ENCODE data around the gene PAPSS1. TPM values are rescaled to one million over a fixed set of nuclear protein-coding genes. Genes with fewer than 3 reads are reported as not detected.

Gene PAPSS1
- polyA plus RNA-seq, 1 donor (not counting 4 experiments of a cell fraction or from before 2014, with no cell fraction given): 95.2 TPM

GRCh38 chr4:107721436-107722100, 1.5 kb upstream of the PAPSS1 start:
- no peak overlapping the region for H2AFZ ChIP-seq (ENCODE audit: control insufficient read depth, low read length)
- FAIRE-seq (no peak), DNase-seq (ENCODE audit: low read depth, low spot score) (no peak)
- H4K20me1 ChIP-seq (ENCODE audit: control insufficient read depth, extremely low read depth, insufficient read depth, low read length): no peaks in the 10 kb centered on the region
- peaks cover 11% of the 10 kb centered on the region for H3K4me1 ChIP-seq (ENCODE audit: control insufficient read depth, extremely low read depth, insufficient read depth, low read length)
- no peaks in the 10 kb centered on the region for H3K9me3 ChIP-seq (ENCODE audit: control insufficient read depth, low read depth, low read length)
- no peaks in the 10 kb centered on the region for H3K27me3 ChIP-seq (ENCODE audit: control insufficient read depth, extremely low read depth, insufficient read depth, low read length)
- no peak overlapping the region for H3K4me2 ChIP-seq (ENCODE audit: control insufficient read depth, extremely low read depth, insufficient read depth, low read depth, low read length)
- H3K27ac ChIP-seq (ENCODE audit: control insufficient read depth, insufficient read depth, low read length): no peak overlapping the region
- TF ChIP-seq CTCF (optimal IDR thresholded peaks at IDR 0.05 in 1 of 3, IDR thresholded peaks at IDR 0.05 in 1 of 3, conservative IDR thresholded peaks at IDR 0.05 in 1 of 3; ENCODE audit: extremely low read depth in 1 of 3, insufficient read depth in 2 of 3, low read length in 3 of 3): no peak
- TF ChIP-seq EZH2 (IDR thresholded peaks at IDR 0.05; ENCODE audit: low read length): no peak
- H3K79me2 ChIP-seq (ENCODE audit: control insufficient read depth, insufficient read depth, low read length): peaks cover 28% of the 10 kb centered on the region
- peaks cover 2% of the 10 kb centered on the region for H3K9me1 ChIP-seq (ENCODE audit: control insufficient read depth, extremely low read depth, insufficient read depth, low read length)
- no peak overlapping the region for H3K9ac ChIP-seq (ENCODE audit: control insufficient read depth, extremely low read depth, insufficient read depth, low read length)
- no peak overlapping the region for H3K4me3 ChIP-seq (ENCODE audit: control insufficient read depth in 2 of 3, extremely low read depth in 1 of 3, insufficient read depth in 2 of 3, low read depth in 1 of 3, low read length in 3 of 3)
- dilution Hi-C loops (cut with MboI; ENCODE audit: extremely low pct_ligation_motif_present, low sequenced_read_pairs): no loop called here
- H3K36me3 ChIP-seq (ENCODE audit: control insufficient read depth in 2 of 2, extremely low read depth in 1 of 2, insufficient read depth in 2 of 2, low read length in 2 of 2): no peaks in the 10 kb centered on the region

GRCh38 chr4:107719207-107719921, 670 bp downstream of the PAPSS1 start:
- peaks cover 47% of the 10 kb centered on the region for H3K79me2 ChIP-seq (ENCODE audit: control insufficient read depth, insufficient read depth, low read length)
- H3K9me3 ChIP-seq (ENCODE audit: control insufficient read depth, low read depth, low read length): no peaks in the 10 kb centered on the region
- H3K4me3 ChIP-seq (ENCODE audit: control insufficient read depth in 2 of 3, extremely low read depth in 1 of 3, insufficient read depth in 2 of 3, low read depth in 1 of 3, low read length in 3 of 3): peak overlapping the region; percentile 82 to 89 (median 89)
- no peaks in the 10 kb centered on the region for H3K36me3 ChIP-seq (ENCODE audit: control insufficient read depth in 2 of 2, extremely low read depth in 1 of 2, insufficient read depth in 2 of 2, low read length in 2 of 2)
- dilution Hi-C loops (cut with MboI; ENCODE audit: extremely low pct_ligation_motif_present, low sequenced_read_pairs): no loop called here
- H4K20me1 ChIP-seq (ENCODE audit: control insufficient read depth, extremely low read depth, insufficient read depth, low read length): no peaks in the 10 kb centered on the region
- FAIRE-seq (peak; percentile 51), DNase-seq (ENCODE audit: low read depth, low spot score) (no peak)
- peaks cover 11% of the 10 kb centered on the region for H3K4me1 ChIP-seq (ENCODE audit: control insufficient read depth, extremely low read depth, insufficient read depth, low read length)
- H3K9me1 ChIP-seq (ENCODE audit: control insufficient read depth, extremely low read depth, insufficient read depth, low read length): peaks cover 2% of the 10 kb centered on the region
- peak overlapping the region; percentile 96 for H3K4me2 ChIP-seq (ENCODE audit: control insufficient read depth, extremely low read depth, insufficient read depth, low read depth, low read length)
- no peak for TF ChIP-seq CTCF (optimal IDR thresholded peaks at IDR 0.05 in 1 of 3, IDR thresholded peaks at IDR 0.05 in 1 of 3, conservative IDR thresholded peaks at IDR 0.05 in 1 of 3; ENCODE audit: extremely low read depth in 1 of 3, insufficient read depth in 2 of 3, low read length in 3 of 3)
- TF ChIP-seq EZH2 (IDR thresholded peaks at IDR 0.05; ENCODE audit: low read length): no peak
- peak overlapping the region; percentile 67 for H3K9ac ChIP-seq (ENCODE audit: control insufficient read depth, extremely low read depth, insufficient read depth, low read length)
- H2AFZ ChIP-seq (ENCODE audit: control insufficient read depth, low read length): peak overlapping the region; percentile 95
- H3K27me3 ChIP-seq (ENCODE audit: control insufficient read depth, extremely low read depth, insufficient read depth, low read length): no peaks in the 10 kb centered on the region
- peak overlapping the region; percentile 67 for H3K27ac ChIP-seq (ENCODE audit: control insufficient read depth, insufficient read depth, low read length)

All from keratinocyte (primary cell).